GM20431 (cell line): Measurements from ENCODE around the gene SLC45A3.

Experiments
- in situ Hi-C: fragments of 300-500 bp; cut with MseI, MboI; formaldehyde crosslinking; loops from one replicate; pipeline ENCODE4 v1.15.0; 2020; ENCODE audit warnings: low sequenced_read_pairs; ENCODE audit not compliant: unreplicated experiment

SLC45A3 gene

GRCh38 chr1:205613854-205614412 lies 66.4 kb downstream of the SLC45A3 start:
- in situ Hi-C loops: no loop called here

DNA sequence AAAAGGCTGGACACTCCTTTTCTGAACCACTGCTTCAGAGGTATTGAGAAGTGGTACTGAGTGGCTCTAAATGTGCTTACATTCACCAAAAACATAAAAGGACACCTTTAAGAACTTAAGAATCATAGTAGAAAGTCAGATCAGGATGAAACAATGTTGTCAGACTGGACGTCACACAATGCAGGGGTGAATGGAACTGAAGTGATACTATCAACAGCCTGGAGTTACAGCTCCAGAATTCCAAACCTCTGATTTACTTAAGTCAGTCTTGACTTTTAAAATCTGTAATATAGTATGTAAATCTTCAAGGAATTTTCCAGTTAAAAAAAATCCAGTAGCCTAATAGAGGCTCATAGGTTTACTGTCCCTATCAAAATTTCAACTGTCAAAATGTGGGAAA lies 67.8 kb downstream of the SLC45A3 start:
- in situ Hi-C loops: no loop called here

DNA sequence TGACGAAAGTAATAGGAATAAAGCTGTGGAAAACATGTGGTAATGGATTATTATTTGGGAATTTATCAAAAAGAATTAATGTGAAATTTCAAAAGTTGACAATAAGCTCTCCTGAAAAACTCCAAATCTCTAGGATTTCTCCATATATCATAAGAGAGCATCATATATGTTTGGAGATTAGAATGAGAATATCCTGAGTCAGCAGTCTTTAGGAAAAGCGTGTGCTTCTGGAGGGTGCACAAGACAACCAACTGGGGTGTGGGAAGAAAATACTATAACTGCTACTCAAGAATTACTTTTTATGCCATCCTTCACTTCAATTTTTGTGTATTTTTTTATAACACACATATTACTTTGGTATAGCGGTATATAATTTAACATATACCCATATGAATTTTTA lies 68.2 kb downstream of the SLC45A3 start:
- in situ Hi-C loops: no loop called here

DNA sequence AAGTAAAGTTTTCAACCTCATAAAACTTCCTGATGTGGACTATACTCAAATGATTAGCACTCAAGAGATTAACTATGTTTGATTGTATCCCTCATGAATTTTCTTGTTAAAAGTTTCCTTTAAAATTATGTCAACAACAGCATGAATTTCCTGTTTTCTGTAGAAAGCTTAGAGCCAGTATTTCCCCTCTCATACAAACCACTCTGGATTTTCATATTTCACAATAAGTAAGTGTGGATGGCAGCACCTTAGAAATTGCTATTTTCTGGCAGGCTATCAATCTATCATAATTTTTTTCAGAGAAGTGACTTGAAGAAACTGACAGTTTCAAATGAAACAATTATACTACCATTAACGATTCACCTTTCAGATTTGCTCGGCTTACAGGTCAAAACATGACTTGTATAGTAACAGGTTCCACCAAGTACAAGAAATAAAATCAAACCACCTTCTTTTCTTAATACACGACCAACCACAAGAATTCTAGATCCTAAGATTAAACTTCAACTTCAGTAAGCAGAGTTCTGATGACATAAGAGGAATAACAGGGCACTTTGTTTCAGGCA lies 69.3 kb downstream of the SLC45A3 start:
- in situ Hi-C loops: no loop called here

DNA sequence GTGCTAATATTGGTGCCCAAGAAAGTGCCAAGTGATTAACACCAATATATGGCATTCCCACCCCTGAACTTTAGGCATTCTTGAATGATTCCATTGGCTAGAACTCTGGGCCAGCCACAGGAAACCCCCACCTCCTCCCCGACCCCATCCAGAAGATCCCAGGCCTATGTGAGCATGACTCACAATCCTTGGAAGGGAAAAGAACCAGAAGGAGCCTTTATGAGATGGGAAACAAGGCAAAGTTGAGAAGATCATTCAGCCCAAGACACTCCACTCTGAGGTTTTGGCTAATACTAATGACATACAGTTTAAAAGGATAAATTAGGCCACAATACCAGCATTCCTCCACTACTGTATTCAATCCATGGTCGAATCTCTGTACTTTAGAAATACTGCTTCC lies 70.3 kb downstream of the SLC45A3 start:
- in situ Hi-C loops: no loop called here
